DND-41 (cell line): ENCODE measurements around the gene SLC6A1.

ENCODE experiments used
- EZH2 ChIP-seq: IDR thresholded peaks from 3 replicates; pipeline ENCODE4 v1.6.1; 2012; ENCODE audit warnings: borderline replicate concordance, low read depth, mild to moderate bottlenecking, moderate library complexity, low read length, inconsistent platforms; ENCODE audit not compliant: severe bottlenecking
- TF ChIP-seq, protein P1 (sequence below): IDR thresholded peaks from 2 replicates; pipeline ENCODE4 v1.5.1; 2012; ENCODE audit warnings: borderline replicate concordance, low read length, moderate library complexity, mild to moderate bottlenecking; ENCODE audit not compliant: poor library complexity, severe bottlenecking; ENCODE audit errors: extremely low read depth

DNA sequence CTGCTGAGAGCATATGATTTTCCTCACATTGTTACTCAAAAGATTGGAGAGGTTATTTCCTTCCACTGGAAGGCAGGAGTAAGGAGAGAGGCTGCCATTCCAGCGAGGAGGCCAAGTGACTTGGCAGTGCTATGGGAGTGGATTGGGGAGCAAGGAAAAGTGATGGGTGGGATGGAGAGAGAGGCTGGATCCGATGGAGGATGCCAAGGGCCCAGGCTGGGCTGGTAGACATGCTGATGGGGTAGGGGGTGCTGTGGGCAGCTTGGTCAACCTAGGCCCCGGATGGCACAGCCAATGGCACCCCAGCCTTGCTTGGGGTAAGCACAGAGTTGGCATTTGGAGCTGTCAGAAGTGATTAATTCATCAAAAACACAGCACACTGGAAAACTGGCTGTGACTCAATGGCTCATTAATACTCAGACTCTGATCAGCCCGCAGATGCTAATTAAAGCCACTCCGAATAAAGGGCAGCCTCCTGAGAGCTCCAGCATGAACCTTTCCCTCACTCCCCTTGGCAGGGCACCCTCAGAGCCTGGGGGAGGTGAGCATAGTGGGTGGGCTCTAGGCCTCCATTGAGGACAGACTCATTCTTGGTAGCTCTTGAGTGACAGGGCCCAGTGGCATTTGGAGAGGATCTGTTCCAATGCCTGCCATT lies 22.1 kb upstream of the SLC6A1 start:
- TF ChIP-seq, protein P1, sequence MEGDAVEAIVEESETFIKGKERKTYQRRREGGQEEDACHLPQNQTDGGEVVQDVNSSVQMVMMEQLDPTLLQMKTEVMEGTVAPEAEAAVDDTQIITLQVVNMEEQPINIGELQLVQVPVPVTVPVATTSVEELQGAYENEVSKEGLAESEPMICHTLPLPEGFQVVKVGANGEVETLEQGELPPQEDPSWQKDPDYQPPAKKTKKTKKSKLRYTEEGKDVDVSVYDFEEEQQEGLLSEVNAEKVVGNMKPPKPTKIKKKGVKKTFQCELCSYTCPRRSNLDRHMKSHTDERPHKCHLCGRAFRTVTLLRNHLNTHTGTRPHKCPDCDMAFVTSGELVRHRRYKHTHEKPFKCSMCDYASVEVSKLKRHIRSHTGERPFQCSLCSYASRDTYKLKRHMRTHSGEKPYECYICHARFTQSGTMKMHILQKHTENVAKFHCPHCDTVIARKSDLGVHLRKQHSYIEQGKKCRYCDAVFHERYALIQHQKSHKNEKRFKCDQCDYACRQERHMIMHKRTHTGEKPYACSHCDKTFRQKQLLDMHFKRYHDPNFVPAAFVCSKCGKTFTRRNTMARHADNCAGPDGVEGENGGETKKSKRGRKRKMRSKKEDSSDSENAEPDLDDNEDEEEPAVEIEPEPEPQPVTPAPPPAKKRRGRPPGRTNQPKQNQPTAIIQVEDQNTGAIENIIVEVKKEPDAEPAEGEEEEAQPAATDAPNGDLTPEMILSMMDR, result no peak
- TF ChIP-seq EZH2, result no peak
